BE2C (cell line): ENCODE results near the gene FALEC.
A peak's percentile ranks its signal among the peaks of the same experiment; 100 is the strongest.
"Not testable (repeated sequence)": the region's sequence is repeated elsewhere in the genome, so short reads cannot be mapped to it uniquely, and the experiment has no call there.

ENCODE experiments used
- DNase-seq: peaks from one replicate; pipeline ENCODE4 v3.0.0-alpha.2; 2020
- H3K27me3 ChIP-seq: fragments of 250-450 bp; sonication (Bioruptor Pico); 2 replicates; pipeline ENCODE4 v1.5.1; 2020; ENCODE audit warnings: mild to moderate bottlenecking
- H3K36me3 ChIP-seq: fragments of 250-450 bp; sonication (Bioruptor Pico); 2 replicates; pipeline ENCODE4 v1.5.1; 2020; ENCODE audit warnings: mild to moderate bottlenecking
- H3K4me1 ChIP-seq: fragments of 250-450 bp; sonication (Bioruptor Pico); 2 replicates; pipeline ENCODE4 v1.5.1; 2020
- H3K4me3 ChIP-seq: 2 replicates; pipeline ENCODE4 v1.5.1; 2011; ENCODE audit warnings: low read depth, low read length
- H3K9me3 ChIP-seq: fragments of 250-450 bp; sonication (Bioruptor Pico); 2 replicates; pipeline ENCODE4 v1.5.1; 2020
- CTCF ChIP-seq: IDR thresholded peaks from 2 replicates; pipeline ENCODE4 v1.5.1; 2012; ENCODE audit warnings: mild to moderate bottlenecking, low read depth, low read length

The FALEC gene

GRCh38 chr1:150561254-150561973, 45.9 kb downstream of the FALEC start:
- no peak for TF ChIP-seq CTCF
- H3K27me3 ChIP-seq = no peaks in the 10 kb centered on the region
- H3K4me1 ChIP-seq = peaks cover 19% of the 10 kb centered on the region
- no peaks in the 10 kb centered on the region for H3K36me3 ChIP-seq
- peak; percentile 85 for DNase-seq
- peak overlapping the region; percentile 76 for H3K4me3 ChIP-seq
- H3K9me3 ChIP-seq = no peaks in the 10 kb centered on the region

GRCh38 chr1:150561974-150562445, 46.5 kb downstream of the FALEC start:
- Histone ChIP-seq H3K9me3 (no peaks in the 10 kb centered on the region), H3K27me3 (no peaks in the 10 kb centered on the region), H3K36me3 (no peaks in the 10 kb centered on the region), H3K4me3 (peak overlapping the region; percentile 76), H3K4me1 (peaks cover 19% of the 10 kb centered on the region)
- no peak for TF ChIP-seq CTCF
- peak; percentile 82 for DNase-seq

DNA sequence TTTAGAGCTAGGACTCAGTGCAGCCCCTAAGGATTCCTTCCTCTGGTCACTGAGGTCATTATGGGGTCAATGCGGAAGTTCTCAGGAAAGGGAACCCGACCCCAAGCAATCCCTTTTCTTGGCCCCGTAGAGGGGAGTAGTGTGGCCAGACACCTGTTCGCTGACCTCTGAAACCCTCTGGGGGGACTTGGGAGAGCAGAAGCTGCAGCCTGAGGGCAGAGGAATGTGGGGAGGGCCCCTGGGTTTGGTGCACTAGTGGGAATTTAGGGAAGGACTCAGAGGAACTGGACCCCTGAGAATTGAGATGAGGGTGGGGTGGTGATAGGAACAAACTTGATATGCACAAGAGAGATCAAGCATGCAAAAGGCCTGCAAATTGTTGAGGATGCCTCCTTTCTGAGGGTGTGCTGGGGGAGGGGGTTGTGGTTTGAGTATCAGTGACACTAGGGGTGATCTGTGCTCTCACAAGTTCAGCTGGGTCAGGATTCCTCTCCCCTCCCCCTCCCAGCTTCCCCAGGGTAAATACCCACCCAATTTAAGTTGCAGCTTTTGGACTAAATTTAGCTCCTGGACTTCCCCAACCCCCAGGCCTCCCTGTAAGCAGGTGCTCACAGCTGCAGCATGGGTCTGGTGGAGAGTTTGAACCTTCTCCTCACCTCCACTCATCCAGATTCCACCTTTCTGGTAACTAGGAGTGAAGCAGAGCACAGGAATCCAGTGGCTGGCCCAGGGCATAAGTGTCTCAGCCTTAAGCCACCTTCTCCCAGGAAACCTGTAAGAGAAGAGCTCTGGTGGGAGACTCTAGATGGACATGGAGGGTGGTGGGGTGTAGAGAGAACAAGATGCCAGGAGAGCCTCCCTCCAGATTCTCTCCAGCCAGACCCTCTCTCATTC, 47.1 kb downstream of the FALEC start:
- no peak for DNase-seq
- H3K36me3 ChIP-seq = no peaks in the 10 kb centered on the region
- peaks cover 26% of the 10 kb centered on the region for H3K4me1 ChIP-seq
- no peaks in the 10 kb centered on the region for H3K27me3 ChIP-seq
- peak overlapping the region; percentile 76 for H3K4me3 ChIP-seq
- no peak for TF ChIP-seq CTCF
- H3K9me3 ChIP-seq = no peaks in the 10 kb centered on the region

DNA sequence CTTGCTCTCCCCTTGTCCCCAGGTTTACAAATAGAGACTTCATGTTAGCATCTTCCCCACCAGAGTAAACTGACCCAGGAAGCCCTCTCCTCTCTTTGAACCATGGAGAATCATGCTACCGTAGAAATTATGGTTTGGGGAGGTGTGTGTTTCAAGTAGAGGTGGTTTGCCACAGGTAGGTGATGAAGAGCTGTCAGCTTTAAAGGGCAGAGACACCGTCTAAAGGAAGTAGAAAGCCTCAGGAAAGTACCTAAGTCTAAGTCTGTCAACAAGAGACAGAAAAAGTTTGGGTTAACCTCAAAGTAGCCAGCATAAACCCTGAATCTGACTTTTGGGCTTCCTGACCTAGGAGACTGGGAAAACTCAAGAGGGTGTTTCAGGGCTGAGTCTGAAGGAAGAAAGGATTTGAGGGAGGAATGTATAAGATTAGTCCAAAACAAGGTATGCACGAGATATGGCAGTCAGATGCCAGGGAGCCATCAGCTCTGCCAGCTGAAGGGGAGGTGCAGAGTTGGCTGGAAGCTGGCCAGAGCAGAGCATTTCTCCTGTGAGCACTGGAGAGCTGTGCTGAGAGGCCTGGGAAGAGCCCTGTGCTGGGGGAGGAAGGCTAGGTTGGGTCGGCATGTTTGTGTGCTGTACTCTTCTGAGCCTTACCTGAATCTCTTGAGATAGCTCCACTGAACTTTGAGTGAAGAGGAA, 47.9 kb downstream of the FALEC start:
- H3K4me1 ChIP-seq = peaks cover 33% of the 10 kb centered on the region
- H3K36me3 ChIP-seq = no peaks in the 10 kb centered on the region
- peak; percentile 53 for DNase-seq
- H3K9me3 ChIP-seq = no peaks in the 10 kb centered on the region
- TF ChIP-seq CTCF = no peak
- no peak overlapping the region for H3K4me3 ChIP-seq
- H3K27me3 ChIP-seq = no peaks in the 10 kb centered on the region

- Histone ChIP-seq H3K36me3 (no peaks in the 10 kb centered on the region), H3K4me1 (peaks cover 37% of the 10 kb centered on the region), H3K9me3 (no peaks in the 10 kb centered on the region), H3K4me3 (no peak overlapping the region), H3K27me3 (no peaks in the 10 kb centered on the region)
- no peak for TF ChIP-seq CTCF
- no peak for DNase-seq
Measured at GRCh38 chr1:150564051-150564991, 48.8 kb downstream of the FALEC start.

DNA sequence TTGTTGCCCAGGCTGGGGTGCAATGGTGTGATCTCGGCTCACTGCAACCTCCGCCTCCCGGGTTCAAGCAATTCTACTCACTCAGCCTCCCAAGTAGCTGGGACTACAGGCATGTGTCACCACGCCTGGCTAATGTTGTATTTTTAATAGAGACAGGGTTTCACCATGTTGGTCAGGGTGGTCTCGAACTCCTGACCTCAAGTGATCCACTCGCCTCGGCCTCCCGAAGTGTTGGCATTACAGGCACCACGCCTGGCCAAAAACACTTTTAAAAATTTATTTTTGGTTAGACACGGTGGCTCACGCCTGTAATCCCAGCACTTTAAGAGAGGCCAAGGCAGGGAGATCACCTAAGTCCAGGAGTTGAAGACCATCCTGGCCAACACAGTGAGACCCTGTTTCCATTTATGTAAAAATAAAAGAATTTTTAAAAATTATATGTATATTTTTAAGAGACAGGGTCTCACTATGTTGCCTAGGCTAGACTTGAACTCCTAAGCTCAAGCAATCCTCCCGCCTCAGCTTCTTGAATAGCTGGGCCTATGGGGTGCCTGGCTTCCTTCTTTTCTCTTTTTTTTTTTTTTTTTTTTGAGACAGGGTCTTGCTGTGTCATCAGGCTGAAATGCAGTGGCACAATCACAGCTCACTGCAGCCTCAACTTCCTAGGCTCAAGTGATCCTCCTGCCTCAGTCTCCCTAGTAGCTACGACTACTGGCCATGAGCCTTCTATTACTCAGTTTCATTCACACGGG, 49.9 kb downstream of the FALEC start:
- not testable (repeated sequence) for H3K4me3 ChIP-seq, H3K36me3 ChIP-seq, DNase-seq, H3K27me3 ChIP-seq, H3K9me3 ChIP-seq
- H3K4me1 ChIP-seq = peaks cover 37% of the 10 kb centered on the region
